SK-N-SH treated with all-trans-retinoic acid at 6 μM for 48 hours (cell line): ENCODE measurements around the gene BAG5.
"Not testable (repeated sequence)": the region's sequence is repeated elsewhere in the genome, so short reads cannot be mapped to it uniquely, and the experiment has no call there.

ENCODE experiments used
- ATAC-seq: fragments of 200-7000 bp; cut with Tn5 transposase; 3 replicates; pipeline ENCODE4 v1.9.1; 2020; ENCODE audit warnings: mild to moderate bottlenecking, moderate library complexity
- ARNTL ChIP-seq: fragments of 450-650 bp; formaldehyde crosslinking; IDR thresholded peaks from 2 replicates; pipeline ENCODE4 v1.5.0; 2020; ENCODE audit warnings: low read depth, mild to moderate bottlenecking, moderate library complexity, borderline replicate concordance
- BACH2 ChIP-seq: fragments of 250-450 bp; sonication (Bioruptor Pico); IDR thresholded peaks from 2 replicates; pipeline ENCODE4 v1.9.0; 2021; ENCODE audit warnings: mild to moderate bottlenecking, borderline replicate concordance
- CSDC2 ChIP-seq: fragments of 250-450 bp; sonication (Bioruptor Pico); IDR thresholded peaks from 2 replicates; pipeline ENCODE4 v1.5.0; 2020; ENCODE audit warnings: mild to moderate bottlenecking, moderate library complexity
- CSRNP3 ChIP-seq: fragments of 250-450 bp; sonication (Bioruptor Pico); IDR thresholded peaks from 2 replicates; pipeline ENCODE4 v1.5.1; 2021; ENCODE audit warnings: mild to moderate bottlenecking, moderate library complexity
- ESRRG ChIP-seq: fragments of 250-450 bp; sonication (Bioruptor Pico); IDR thresholded peaks from 2 replicates; pipeline ENCODE4 v1.6.1; 2021; ENCODE audit warnings: mild to moderate bottlenecking
- GLIS3 ChIP-seq: fragments of 250-450 bp; sonication (Bioruptor Pico); IDR thresholded peaks from 2 replicates; pipeline ENCODE4 v1.5.0; 2020; ENCODE audit warnings: mild to moderate bottlenecking, moderate library complexity
- ISL1 ChIP-seq: fragments of 250-450 bp; sonication (Bioruptor Pico); IDR thresholded peaks from 2 replicates; pipeline ENCODE4 v2.1.2; 2022; ENCODE audit warnings: mild to moderate bottlenecking, moderate library complexity
- POU6F1 ChIP-seq: fragments of 250-450 bp; sonication (Bioruptor Pico); IDR thresholded peaks from 2 replicates; pipeline ENCODE4 v1.8.0; 2021; ENCODE audit warnings: low read depth, mild to moderate bottlenecking, moderate library complexity, borderline replicate concordance
- PPARA ChIP-seq: fragments of 250-450 bp; sonication (Bioruptor Pico); IDR thresholded peaks from 2 replicates; pipeline ENCODE4 v1.5.0; 2020; ENCODE audit warnings: mild to moderate bottlenecking, borderline replicate concordance
- RARB ChIP-seq: fragments of 250-450 bp; sonication (Bioruptor Pico); IDR thresholded peaks from 2 replicates; pipeline ENCODE4 v1.8.0; 2021; ENCODE audit warnings: mild to moderate bottlenecking, moderate library complexity
- TCF4 ChIP-seq: fragments of 250-450 bp; sonication (Bioruptor Pico); IDR thresholded peaks from 2 replicates; pipeline ENCODE4 v1.8.0; 2021; ENCODE audit warnings: mild to moderate bottlenecking, moderate library complexity, borderline replicate concordance
- TSHZ2 ChIP-seq: fragments of 250-450 bp; sonication (Bioruptor Pico); IDR thresholded peaks from 2 replicates; pipeline ENCODE4 v1.5.0; 2020; ENCODE audit warnings: mild to moderate bottlenecking, moderate library complexity
- ZC3H10 ChIP-seq: fragments of 250-450 bp; sonication (Bioruptor Pico); IDR thresholded peaks from 2 replicates; pipeline ENCODE4 v1.5.1; 2021; ENCODE audit warnings: mild to moderate bottlenecking, moderate library complexity
- ZFP3 ChIP-seq: fragments of 250-450 bp; sonication (Bioruptor Pico); IDR thresholded peaks from 2 replicates; pipeline ENCODE4 v1.5.0; 2020; ENCODE audit warnings: mild to moderate bottlenecking, moderate library complexity
- ZFP30 ChIP-seq: fragments of 450-650 bp; formaldehyde crosslinking; IDR thresholded peaks from 2 replicates; pipeline ENCODE4 v1.5.0; 2022; ENCODE audit warnings: mild to moderate bottlenecking, moderate library complexity
- ZNF565 ChIP-seq: fragments of 450-650 bp; formaldehyde crosslinking; conservative IDR thresholded peaks from 2 replicates; pipeline ENCODE4 v1.5.0; 2020; ENCODE audit warnings: low read depth, mild to moderate bottlenecking, moderate library complexity
- ZNF70 ChIP-seq: fragments of 450-650 bp; formaldehyde crosslinking; IDR thresholded peaks from 2 replicates; pipeline ENCODE4 v1.5.0; 2020; ENCODE audit warnings: mild to moderate bottlenecking, moderate library complexity
- ZNF8 ChIP-seq: fragments of 450-650 bp; formaldehyde crosslinking; IDR thresholded peaks from 2 replicates; pipeline ENCODE4 v1.5.0; 2020; ENCODE audit warnings: mild to moderate bottlenecking, moderate library complexity
- TF ChIP-seq, protein P1 (sequence below): fragments of 250-450 bp; sonication (Bioruptor Pico); IDR thresholded peaks from 2 replicates; pipeline ENCODE4 v1.5.1; 2020; ENCODE audit warnings: low read depth, mild to moderate bottlenecking, moderate library complexity
- TF ChIP-seq, protein P2 (sequence below): fragments of 250-450 bp; sonication (Bioruptor Pico); IDR thresholded peaks from 2 replicates; pipeline ENCODE4 v1.8.0; 2020; ENCODE audit warnings: mild to moderate bottlenecking, moderate library complexity, borderline replicate concordance

The BAG5 gene

GRCh38 chr14:103526914-103527248 lies 35.6 kb downstream of the BAG5 start (continued):
- TF ChIP-seq, protein P1, sequence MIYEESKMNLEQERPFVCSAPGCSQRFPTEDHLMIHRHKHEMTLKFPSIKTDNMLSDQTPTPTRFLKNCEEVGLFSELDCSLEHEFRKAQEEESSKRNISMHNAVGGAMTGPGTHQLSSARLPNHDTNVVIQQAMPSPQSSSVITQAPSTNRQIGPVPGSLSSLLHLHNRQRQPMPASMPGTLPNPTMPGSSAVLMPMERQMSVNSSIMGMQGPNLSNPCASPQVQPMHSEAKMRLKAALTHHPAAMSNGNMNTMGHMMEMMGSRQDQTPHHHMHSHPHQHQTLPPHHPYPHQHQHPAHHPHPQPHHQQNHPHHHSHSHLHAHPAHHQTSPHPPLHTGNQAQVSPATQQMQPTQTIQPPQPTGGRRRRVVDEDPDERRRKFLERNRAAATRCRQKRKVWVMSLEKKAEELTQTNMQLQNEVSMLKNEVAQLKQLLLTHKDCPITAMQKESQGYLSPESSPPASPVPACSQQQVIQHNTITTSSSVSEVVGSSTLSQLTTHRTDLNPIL (CRISPR knock-in tag), result no peak
- TF ChIP-seq ESRRG (CRISPR knock-in tag) (no peak), CSRNP3 (no peak), ZC3H10 (CRISPR knock-in tag) (no peak), ZFP30 (no peak)

GRCh38 chr14:103526247-103526913 lies 36.1 kb downstream of the BAG5 start:
- TF ChIP-seq CSRNP3 (no peak), ZFP3 (CRISPR knock-in tag) (no peak), ZC3H10 (CRISPR knock-in tag) (no peak), ARNTL (no peak), POU6F1 (CRISPR knock-in tag) (no peak), ZNF565 (CRISPR knock-in tag) (no peak), ZNF8 (CRISPR knock-in tag) (no peak), ZNF70 (CRISPR knock-in tag) (no peak), GLIS3 (CRISPR knock-in tag) (no peak), ISL1 (CRISPR knock-in tag) (no peak), PPARA (CRISPR knock-in tag) (no peak), ESRRG (CRISPR knock-in tag) (no peak), TSHZ2 (no peak), ZFP30 (no peak), CSDC2 (CRISPR knock-in tag) (no peak), RARB (CRISPR knock-in tag) (no peak), TCF4 (CRISPR knock-in tag) (no peak), BACH2 (CRISPR knock-in tag) (no peak)
- TF ChIP-seq, protein P1 (CRISPR knock-in tag), result no peak
- TF ChIP-seq, protein P2, sequence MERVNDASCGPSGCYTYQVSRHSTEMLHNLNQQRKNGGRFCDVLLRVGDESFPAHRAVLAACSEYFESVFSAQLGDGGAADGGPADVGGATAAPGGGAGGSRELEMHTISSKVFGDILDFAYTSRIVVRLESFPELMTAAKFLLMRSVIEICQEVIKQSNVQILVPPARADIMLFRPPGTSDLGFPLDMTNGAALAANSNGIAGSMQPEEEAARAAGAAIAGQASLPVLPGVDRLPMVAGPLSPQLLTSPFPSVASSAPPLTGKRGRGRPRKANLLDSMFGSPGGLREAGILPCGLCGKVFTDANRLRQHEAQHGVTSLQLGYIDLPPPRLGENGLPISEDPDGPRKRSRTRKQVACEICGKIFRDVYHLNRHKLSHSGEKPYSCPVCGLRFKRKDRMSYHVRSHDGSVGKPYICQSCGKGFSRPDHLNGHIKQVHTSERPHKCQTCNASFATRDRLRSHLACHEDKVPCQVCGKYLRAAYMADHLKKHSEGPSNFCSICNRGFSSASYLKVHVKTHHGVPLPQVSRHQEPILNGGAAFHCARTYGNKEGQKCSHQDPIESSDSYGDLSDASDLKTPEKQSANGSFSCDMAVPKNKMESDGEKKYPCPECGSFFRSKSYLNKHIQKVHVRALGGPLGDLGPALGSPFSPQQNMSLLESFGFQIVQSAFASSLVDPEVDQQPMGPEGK (CRISPR knock-in tag), result no peak

DNA sequence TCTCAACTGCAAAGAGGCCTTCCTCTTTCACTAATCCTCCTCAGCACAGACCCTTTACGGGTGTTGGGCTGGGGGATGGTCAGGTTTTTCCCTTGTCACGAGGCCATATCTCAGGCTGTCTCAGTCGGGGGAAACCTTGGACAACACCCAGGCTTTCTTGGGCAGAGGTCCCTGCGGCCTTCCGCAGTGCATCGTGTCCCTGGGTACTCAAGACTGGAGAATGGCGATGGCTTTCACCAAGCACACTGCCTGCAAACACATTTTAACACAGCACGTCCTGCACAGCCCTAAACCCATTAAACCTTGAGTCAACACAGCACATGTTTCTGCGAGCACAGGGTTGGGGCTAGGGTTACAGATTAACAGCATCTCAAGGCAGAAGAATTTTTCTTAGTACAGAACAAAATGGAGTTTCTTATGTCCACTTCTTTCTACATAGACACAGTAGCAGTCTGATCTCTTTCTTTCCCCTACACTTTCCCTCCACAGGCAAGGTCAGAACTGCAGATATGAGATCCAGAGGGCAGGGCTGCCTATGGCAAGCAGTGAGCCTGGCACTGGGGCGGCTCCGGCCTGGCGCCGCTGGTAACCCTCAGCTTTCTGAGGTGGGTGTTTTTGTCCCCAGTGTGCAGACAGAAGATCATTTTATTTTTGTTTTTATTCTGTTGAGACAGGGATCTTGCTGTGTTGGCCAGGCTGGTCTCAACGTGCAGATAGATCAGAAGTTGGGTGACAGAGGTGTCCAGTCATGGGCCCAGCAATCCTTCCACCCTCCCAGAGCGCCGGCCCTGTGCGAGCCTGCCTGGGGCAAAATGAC lies 36.8 kb downstream of the BAG5 start:
- not testable (repeated sequence) for ATAC-seq

More at GRCh38 chr14:103526247-103526913, 36.1 kb downstream of the BAG5 start:
- ATAC-seq, result no peak
